Glutamatergic neuron (in vitro differentiated cells): ENCODE results near the gene EOGT. TPM values are rescaled to one million over a fixed set of nuclear protein-coding genes. Genes with fewer than 3 reads are reported as not detected.

Experiments
- DNase-seq: peaks from one replicate; pipeline ENCODE4 v3.0.0; 2022
- H3K27ac Mint-ChIP-seq: one replicate; pipeline ENCODE4 v1.8.0; 2020; ENCODE audit warnings: mild to moderate bottlenecking, mixed read lengths, inconsistent platforms; ENCODE audit not compliant: unreplicated experiment
- H3K27me3 Mint-ChIP-seq: one replicate; pipeline ENCODE4 v1.8.0; 2020; ENCODE audit warnings: mild to moderate bottlenecking, moderate library complexity, mixed read lengths, inconsistent platforms; ENCODE audit not compliant: unreplicated experiment
- H3K36me3 Mint-ChIP-seq: one replicate; pipeline ENCODE4 v1.8.0; 2020; ENCODE audit warnings: mild to moderate bottlenecking, mixed read lengths, inconsistent platforms; ENCODE audit not compliant: unreplicated experiment
- H3K4me1 Mint-ChIP-seq: one replicate; pipeline ENCODE4 v1.8.0; 2020; ENCODE audit warnings: mild to moderate bottlenecking, low read depth, mixed read lengths, inconsistent platforms; ENCODE audit not compliant: unreplicated experiment
- H3K4me3 Mint-ChIP-seq: one replicate; pipeline ENCODE4 v1.8.0; 2020; ENCODE audit warnings: mild to moderate bottlenecking, mixed read lengths, inconsistent platforms; ENCODE audit not compliant: unreplicated experiment
- H3K9me3 Mint-ChIP-seq: one replicate; pipeline ENCODE4 v1.8.0; 2020; ENCODE audit warnings: mild to moderate bottlenecking, moderate library complexity, mixed read lengths, inconsistent platforms; ENCODE audit not compliant: unreplicated experiment
- total RNA-seq: library from RNA; stranded (reverse); fragmentation: NEBNext Ultra II Directional; extraction: Animal tissue kit (Norgen Biotek cat#: 25700); gene quantifications from one replicate; pipeline ENCODE4 v1.2.1, GENCODE V29; 2021; ENCODE audit not compliant: unreplicated experiment
- TF ChIP-seq, protein P1 (sequence below): fragments of 200-600 bp; sonication (generic); IDR thresholded peaks from one replicate; pipeline ENCODE4 v1.5.0; 2021; ENCODE audit not compliant: partially characterized antibody, unreplicated experiment

EOGT gene
- total RNA-seq, 1 donor from 2014 or later, result 17.2 TPM

DNA sequence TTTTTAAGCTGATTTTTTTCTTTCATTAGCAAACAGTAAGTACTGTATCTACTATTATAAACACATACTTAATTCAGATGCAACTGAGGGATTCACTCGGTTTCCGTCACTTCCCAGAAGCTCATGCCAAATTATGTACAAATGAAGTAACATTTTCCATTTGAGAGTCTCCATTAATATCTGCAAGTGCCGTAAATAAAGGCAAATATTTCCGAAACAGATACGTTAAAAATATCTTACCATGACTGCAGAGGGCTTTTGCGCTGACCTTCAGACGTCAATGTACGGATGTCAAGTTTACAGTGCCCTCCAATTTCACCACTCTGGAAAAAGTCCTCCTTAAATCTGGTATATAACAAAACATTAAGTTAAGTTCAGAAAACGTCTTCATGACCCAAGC, 9.3 kb downstream of the EOGT start:
- Mint-ChIP-seq H3K9me3 (no peaks in the 10 kb centered on the region), H3K36me3 (no peaks in the 10 kb centered on the region), H3K4me1 (peaks cover 9% of the 10 kb centered on the region), H3K4me3 (no peak overlapping the region), H3K27ac (no peak overlapping the region), H3K27me3 (peaks cover 1% of the 10 kb centered on the region)
- TF ChIP-seq, protein P1, sequence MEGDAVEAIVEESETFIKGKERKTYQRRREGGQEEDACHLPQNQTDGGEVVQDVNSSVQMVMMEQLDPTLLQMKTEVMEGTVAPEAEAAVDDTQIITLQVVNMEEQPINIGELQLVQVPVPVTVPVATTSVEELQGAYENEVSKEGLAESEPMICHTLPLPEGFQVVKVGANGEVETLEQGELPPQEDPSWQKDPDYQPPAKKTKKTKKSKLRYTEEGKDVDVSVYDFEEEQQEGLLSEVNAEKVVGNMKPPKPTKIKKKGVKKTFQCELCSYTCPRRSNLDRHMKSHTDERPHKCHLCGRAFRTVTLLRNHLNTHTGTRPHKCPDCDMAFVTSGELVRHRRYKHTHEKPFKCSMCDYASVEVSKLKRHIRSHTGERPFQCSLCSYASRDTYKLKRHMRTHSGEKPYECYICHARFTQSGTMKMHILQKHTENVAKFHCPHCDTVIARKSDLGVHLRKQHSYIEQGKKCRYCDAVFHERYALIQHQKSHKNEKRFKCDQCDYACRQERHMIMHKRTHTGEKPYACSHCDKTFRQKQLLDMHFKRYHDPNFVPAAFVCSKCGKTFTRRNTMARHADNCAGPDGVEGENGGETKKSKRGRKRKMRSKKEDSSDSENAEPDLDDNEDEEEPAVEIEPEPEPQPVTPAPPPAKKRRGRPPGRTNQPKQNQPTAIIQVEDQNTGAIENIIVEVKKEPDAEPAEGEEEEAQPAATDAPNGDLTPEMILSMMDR, result no peak
- DNase-seq, result no peak

DNA sequence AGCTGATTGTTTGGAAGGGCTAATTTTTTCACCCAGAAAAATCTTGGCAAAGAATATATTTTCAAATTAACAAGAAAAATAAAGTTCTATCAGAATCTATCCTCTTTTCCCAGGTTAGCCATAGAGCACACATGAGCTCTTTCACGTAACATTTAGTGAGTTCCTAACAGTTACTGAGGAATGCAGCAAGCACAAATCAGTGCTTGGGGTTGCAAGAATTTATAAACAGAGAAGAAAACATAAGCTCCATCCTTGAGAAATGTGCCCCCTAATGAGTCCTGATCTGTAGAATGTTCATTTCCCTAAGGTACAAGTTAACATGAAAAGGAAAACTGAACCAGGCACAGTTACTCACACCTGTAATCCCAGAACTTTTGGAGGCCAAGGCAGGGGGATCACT, 13.9 kb downstream of the EOGT start:
- no peak for DNase-seq
- TF ChIP-seq, protein P1, result no peak
- H3K4me1 Mint-ChIP-seq, result no peaks in the 10 kb centered on the region
- H3K36me3 Mint-ChIP-seq, result no peaks in the 10 kb centered on the region
- H3K9me3 Mint-ChIP-seq, result peaks cover 2% of the 10 kb centered on the region
- H3K27me3 Mint-ChIP-seq, result no peaks in the 10 kb centered on the region
- H3K4me3 Mint-ChIP-seq, result no peak overlapping the region
- H3K27ac Mint-ChIP-seq, result no peak overlapping the region

DNA sequence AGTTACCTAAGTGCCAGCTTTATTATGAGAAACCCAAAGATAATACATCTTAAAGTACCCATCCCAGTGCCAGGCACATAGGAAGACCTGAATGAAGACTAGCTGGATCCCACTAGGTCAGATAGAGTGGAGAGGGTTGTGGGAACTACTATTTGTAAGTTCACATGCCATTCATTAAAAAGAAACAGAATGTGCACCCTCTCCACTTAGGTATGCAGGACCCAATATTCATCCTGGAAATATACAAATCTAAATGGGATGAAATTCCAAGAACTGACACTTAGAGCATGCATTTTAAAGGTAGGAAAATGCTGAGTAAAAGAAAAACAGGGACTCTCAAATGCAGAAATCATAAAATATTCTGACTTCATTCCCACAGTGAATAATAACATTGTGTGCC, 14.3 kb downstream of the EOGT start:
- peaks cover 2% of the 10 kb centered on the region for H3K9me3 Mint-ChIP-seq
- TF ChIP-seq, protein P1, result no peak
- no peak overlapping the region for H3K4me3 Mint-ChIP-seq
- no peaks in the 10 kb centered on the region for H3K27me3 Mint-ChIP-seq
- no peaks in the 10 kb centered on the region for H3K4me1 Mint-ChIP-seq
- no peak for DNase-seq
- no peaks in the 10 kb centered on the region for H3K36me3 Mint-ChIP-seq
- H3K27ac Mint-ChIP-seq, result no peak overlapping the region

DNA sequence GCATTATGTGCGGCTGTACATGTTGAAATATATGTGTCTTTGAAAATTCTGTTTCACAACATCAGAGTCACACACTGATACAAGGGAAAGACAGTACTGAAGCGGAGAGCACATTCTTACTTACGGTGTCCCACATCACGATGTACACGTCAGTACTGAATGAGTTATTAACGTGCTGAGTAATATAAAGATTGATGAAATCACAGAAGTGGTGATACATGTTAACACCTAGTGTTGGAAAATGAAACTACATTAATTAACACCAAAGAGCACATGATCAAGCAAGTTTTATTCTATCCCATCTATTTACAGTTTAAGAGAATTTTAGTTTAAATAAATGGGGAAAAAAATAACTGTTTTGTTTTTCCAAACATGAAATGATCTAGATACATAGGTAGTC, 15.6 kb downstream of the EOGT start:
- DNase-seq, result no peak
- no peaks in the 10 kb centered on the region for H3K36me3 Mint-ChIP-seq
- H3K4me1 Mint-ChIP-seq, result no peaks in the 10 kb centered on the region
- H3K4me3 Mint-ChIP-seq, result no peak overlapping the region
- H3K27me3 Mint-ChIP-seq, result peaks cover 3% of the 10 kb centered on the region
- no peak overlapping the region for H3K27ac Mint-ChIP-seq
- peaks cover 2% of the 10 kb centered on the region for H3K9me3 Mint-ChIP-seq
- TF ChIP-seq, protein P1, result peak; percentile 58

DNA sequence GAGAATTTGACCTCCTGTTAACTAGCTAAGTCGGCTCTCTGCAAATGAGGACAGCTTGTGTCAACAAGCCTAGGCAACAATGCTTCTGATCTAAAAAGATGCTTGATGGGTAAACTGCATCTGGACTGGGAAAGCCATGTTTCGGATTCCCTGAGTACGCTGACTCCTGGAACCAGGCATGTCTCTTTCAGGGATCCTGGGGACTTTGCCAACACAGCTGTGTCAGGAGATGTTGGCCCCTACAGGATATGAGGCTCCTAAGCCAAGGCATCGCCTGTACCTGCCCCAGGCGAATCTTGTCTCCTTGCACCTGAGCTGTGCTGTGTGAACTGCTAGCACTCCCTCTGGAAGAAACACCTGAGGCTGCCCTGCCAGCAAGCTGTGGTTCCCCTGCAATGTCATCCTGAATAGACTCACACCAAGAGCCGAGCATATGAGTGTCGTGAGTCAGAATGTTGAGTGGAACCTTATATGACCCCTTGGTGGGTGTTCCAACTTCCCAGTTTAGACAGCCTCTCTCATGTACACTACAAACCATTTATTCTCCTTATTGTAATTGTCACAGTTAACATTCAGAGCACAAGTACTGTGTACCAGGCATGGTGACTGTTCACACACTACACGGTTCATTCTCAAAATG, 17.0 kb downstream of the EOGT start:
- Mint-ChIP-seq H3K27me3 (peaks cover 4% of the 10 kb centered on the region), H3K9me3 (peaks cover 2% of the 10 kb centered on the region), H3K4me3 (no peak overlapping the region), H3K4me1 (no peaks in the 10 kb centered on the region), H3K27ac (no peak overlapping the region), H3K36me3 (peaks cover 6% of the 10 kb centered on the region)
- no peak for DNase-seq
- TF ChIP-seq, protein P1, result no peak
